ENCODE data around the gene BABAM2.
A peak's percentile ranks its signal among the peaks of the same experiment; 100 is the strongest.

- no peak for TF ChIP-seq CHD2 (IDR thresholded peaks at IDR 0.05; ENCODE audit: low read depth, low read length)
- no peak for TF ChIP-seq CTCF (IDR thresholded peaks at IDR 0.05 in 2 of 3, conservative IDR thresholded peaks at IDR 0.05 in 1 of 3; ENCODE audit: insufficient read depth in 2 of 3, low read depth in 1 of 3, low read length in 3 of 3)
- 0 out of 2 replicates have a peak, but pooled peaks have one; percentile 36 for TF ChIP-seq ZNF79 (CRISPR knock-in tag; IDR thresholded peaks at IDR 0.05; ENCODE audit: low read depth)
- TF ChIP-seq RUNX1 (IDR thresholded peaks at IDR 0.05; ENCODE audit: low read depth), result no peak; the same call in 1 of the 2 replicates
- peak; percentile 38; the same call in 1 of the 2 replicates for TF ChIP-seq TRIM28 (IDR thresholded peaks at IDR 0.05)
- TF ChIP-seq REST (IDR thresholded peaks at IDR 0.05; ENCODE audit: borderline replicate concordance), result peak; percentile 94
- peak; percentile 90 for TF ChIP-seq REST (CRISPR knock-in tag; IDR thresholded peaks at IDR 0.05; ENCODE audit: low read depth)
- TF ChIP-seq TARDBP (IDR thresholded peaks at IDR 0.05), result 0 out of 2 replicates have a peak, but pooled peaks have one; percentile 48
- TF ChIP-seq TEAD1 (CRISPR knock-in tag; IDR thresholded peaks at IDR 0.05), result peak in 1 of 2 experiments; percentile 46; a peak in 2 of 4 replicates
- no peak for TF ChIP-seq PTBP1 (IDR thresholded peaks at IDR 0.05; ENCODE audit: low read depth, low read length)
- TF ChIP-seq KDM1A (IDR thresholded peaks at IDR 0.05), result no peak; a peak in 1 of 4 replicates
- no peak for TF ChIP-seq E2F4 (CRISPR knock-in tag; IDR thresholded peaks at IDR 0.05; ENCODE audit: low read depth)
- TF ChIP-seq TCF7 (IDR thresholded peaks at IDR 0.05; ENCODE audit: borderline replicate concordance), result 0 out of 2 replicates have a peak, but pooled peaks have one; percentile 17
- TF ChIP-seq ZNF274 (IDR thresholded peaks at IDR 0.05; ENCODE audit: borderline replicate concordance, low read depth, low read length), result no peak
- TF ChIP-seq TEAD4 (IDR thresholded peaks at IDR 0.05; ENCODE audit: low read length), result peak; percentile 80
- no peak for TF ChIP-seq TEAD4 (CRISPR knock-in tag; IDR thresholded peaks at IDR 0.05; ENCODE audit: borderline replicate concordance)
Observed at GRCh38 chr2:28366496-28367282, 476.2 kb downstream of the BABAM2 start.
